Small intestine (tissue), 7 donors: Measurements from ENCODE around the gene PRKD2. TPM values are rescaled to one million over a fixed set of nuclear protein-coding genes. Genes with fewer than 3 reads are reported as not detected.
A peak's percentile ranks its signal among the peaks of the same experiment; 100 is the strongest.
"Not testable (repeated sequence)": the region's sequence is repeated elsewhere in the genome, so short reads cannot be mapped to it uniquely, and the experiment has no call there.

Experiments used
- DNase-seq, 2 donors: peaks; one replicate each; pipeline versions ENCODE4 v3.0.0 to v3.0.0-alpha.2; 2013
- FAIRE-seq: peaks from 2 replicates; lab custom pipeline; 2012; peaks lifted over from hg19 to GRCh38; lab: Jason Lieb, UNC
- H3K27ac ChIP-seq, 3 donors: one replicate each; pipeline ENCODE4 v1.5.1; 2013; ENCODE audit warnings: low read length in 2 of 3, mild to moderate bottlenecking in 2 of 3, control low read depth in 1 of 3, inconsistent platforms in 1 of 3, low read depth in 1 of 3, moderate library complexity in 1 of 3
- H3K27me3 ChIP-seq, 3 donors: one replicate each; pipeline ENCODE4 v1.6.1; 2013; ENCODE audit warnings: low read length in 3 of 3, inconsistent platforms in 1 of 3; ENCODE audit not compliant: control insufficient read depth in 3 of 3, insufficient read depth in 3 of 3
- H3K36me3 ChIP-seq, 3 donors: one replicate each; pipeline ENCODE4 v1.6.1; 2013; ENCODE audit warnings: low read length in 3 of 3, inconsistent platforms in 1 of 3, low read depth in 1 of 3, mild to moderate bottlenecking in 1 of 3, moderate library complexity in 1 of 3; ENCODE audit not compliant: control insufficient read depth in 3 of 3, insufficient read depth in 2 of 3
- H3K4me1 ChIP-seq, 3 donors: one replicate each; pipeline ENCODE4 v1.6.1; 2013; ENCODE audit warnings: low read length in 2 of 3, inconsistent platforms in 1 of 3, low read depth in 1 of 3, mild to moderate bottlenecking in 1 of 3, moderate library complexity in 1 of 3; ENCODE audit not compliant: control insufficient read depth in 3 of 3, insufficient read depth in 2 of 3
- H3K4me3 ChIP-seq, 3 donors: one replicate each; pipeline ENCODE4 v1.5.1; 2013; ENCODE audit warnings: low read length in 3 of 3, control low read depth in 1 of 3, inconsistent platforms in 1 of 3, low read depth in 1 of 3, mild to moderate bottlenecking in 1 of 3, moderate library complexity in 1 of 3
- H3K9me3 ChIP-seq, 2 donors: one replicate each; pipeline ENCODE4 v1.6.1; 2013; ENCODE audit warnings: low read depth in 1 of 2, low read length in 1 of 2; ENCODE audit not compliant: control insufficient read depth in 2 of 2, insufficient read depth in 1 of 2
- WGBS, 3 donors: extraction: QIAGEN DNeasy Blood & Tissue Kit; methylation state at CpG; one replicate each; pipeline ENCODE4 v1.1.7; 2013; 5-methylcytosine and 5-hydroxymethylcytosine counted together
- polyA plus RNA-seq, 4 donors: library from polyadenylated mRNA; stranded (reverse) in 3 of 4; unstranded in 1 of 4; fragments of 200-250 nt in 3 of 4; fragments of 120-200 nt in 1 of 4; gene quantifications; one replicate each; pipeline versions ENCODE4 v1.2.1 to v1.2.3, GENCODE V29; 2013
- donor health status: healthy with polysubstance abuse.
- donor health status: control.
- donor health status: control.
- donor health status: Bipolar disorder and iron deficiency.
- donor health status: healthy.

The PRKD2 gene
- polyA plus RNA-seq, 4 donors: 30.7 to 87.4 (median 57.6) TPM

DNA sequence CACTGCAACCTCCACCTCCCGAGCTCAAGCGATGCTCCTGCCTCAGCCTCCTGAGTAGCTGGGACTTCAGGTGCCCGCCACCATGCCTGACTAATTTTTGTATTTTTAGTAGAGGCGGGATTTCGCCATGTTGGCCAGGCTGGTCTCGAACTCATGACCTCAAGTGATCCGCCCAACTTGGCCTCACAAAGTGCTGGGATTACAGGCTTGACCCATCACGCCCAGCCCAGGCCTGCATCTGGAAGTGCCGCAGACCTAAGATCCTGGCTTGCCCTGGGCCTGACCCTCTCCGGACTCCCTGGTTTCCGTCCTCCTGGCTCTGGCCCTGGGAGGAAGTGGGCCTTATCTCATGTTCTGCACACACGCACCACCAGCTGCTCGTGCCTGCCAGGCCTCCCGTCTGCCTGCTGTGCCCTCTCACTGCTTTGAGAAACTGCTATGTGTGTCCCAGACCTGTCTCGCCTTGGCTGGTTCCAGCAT lies 87.3 kb downstream of the PRKD2 start:
- Histone ChIP-seq H3K27me3 (peaks cover 0 to 29% (median 0%) of the 10 kb centered on the region in 3 donors), H3K36me3 (no peaks in the 10 kb centered on the region), H3K4me3 (no peak overlapping the region), H3K4me1 (peaks cover 0 to 24% (median 5%) of the 10 kb centered on the region in 3 donors), H3K9me3 (no peaks in the 10 kb centered on the region), H3K27ac (no peak overlapping the region)
- WGBS, 3 donors: 70 to 77% (median 74%) methylated on average over 15 of the region's 15 CpGs
- DNase-seq: no peak
- FAIRE-seq: no peak

DNA sequence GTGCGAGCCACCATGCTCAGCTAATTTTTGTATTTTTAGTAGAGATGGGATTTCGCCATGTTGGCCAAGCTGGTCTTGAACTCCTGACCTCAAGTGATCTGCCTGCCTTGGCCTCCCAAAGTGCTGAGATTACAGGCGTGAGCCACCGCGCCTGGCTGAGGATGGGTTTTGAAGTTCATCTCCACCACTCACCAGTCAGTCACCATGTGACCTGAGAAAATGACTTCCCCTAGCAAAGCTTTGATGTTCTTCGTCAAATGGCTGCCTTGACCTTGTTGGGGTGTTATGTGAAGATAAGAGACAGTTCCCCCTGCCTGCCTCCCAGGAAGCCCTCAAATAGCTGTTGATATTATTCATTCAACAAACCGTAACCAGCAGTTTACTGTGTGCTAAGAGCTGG lies 87.9 kb downstream of the PRKD2 start:
- 81 to 86% (median 81%) methylated on average over 7 of the region's 7 CpGs for WGBS, 3 donors

DNA sequence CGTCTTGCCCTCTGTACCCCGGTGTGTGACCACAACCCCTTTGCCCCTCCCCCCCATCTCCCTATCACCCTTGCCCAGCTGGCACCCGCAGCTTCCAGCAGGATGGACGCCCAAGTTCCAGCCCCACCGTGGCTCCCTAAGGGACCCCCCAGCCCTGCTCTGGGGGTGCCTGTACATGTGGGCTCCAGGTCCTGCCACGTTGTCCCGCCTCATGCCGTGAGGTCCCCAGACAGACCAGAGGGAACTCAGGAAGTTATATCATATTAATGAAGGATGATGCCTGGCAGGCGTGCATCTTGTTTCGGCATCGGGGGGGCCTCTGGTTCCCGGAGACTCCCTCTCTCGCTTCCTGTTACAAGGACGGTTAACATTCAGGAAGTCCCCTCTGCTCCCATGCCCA lies 90.5 kb downstream of the PRKD2 start:
- FAIRE-seq (no peak), DNase-seq (no peak)
- Histone ChIP-seq H3K27me3 (peaks cover 0 to 24% (median 0%) of the 10 kb centered on the region in 3 donors), H3K4me1 (peaks cover 0 to 11% (median 0%) of the 10 kb centered on the region in 3 donors), H3K36me3 (no peaks in the 10 kb centered on the region), H3K9me3 (no peaks in the 10 kb centered on the region), H3K4me3 (no peak overlapping the region), H3K27ac (peak overlapping the region in 1 of 3 donors; percentile 87)
- 54 to 76% (median 66%) methylated on average over 14 of the region's 14 CpGs for WGBS, 3 donors

More for the DNA sequence above, 87.9 kb downstream of the PRKD2 start:
- peaks cover 0 to 20% (median 5%) of the 10 kb centered on the region in 3 donors for H3K4me1 ChIP-seq
- not testable (repeated sequence) for H3K36me3 ChIP-seq, FAIRE-seq, H3K4me3 ChIP-seq, H3K9me3 ChIP-seq, DNase-seq, H3K27ac ChIP-seq
- peaks cover 0 to 25% (median 0%) of the 10 kb centered on the region in 3 donors for H3K27me3 ChIP-seq

DNA sequence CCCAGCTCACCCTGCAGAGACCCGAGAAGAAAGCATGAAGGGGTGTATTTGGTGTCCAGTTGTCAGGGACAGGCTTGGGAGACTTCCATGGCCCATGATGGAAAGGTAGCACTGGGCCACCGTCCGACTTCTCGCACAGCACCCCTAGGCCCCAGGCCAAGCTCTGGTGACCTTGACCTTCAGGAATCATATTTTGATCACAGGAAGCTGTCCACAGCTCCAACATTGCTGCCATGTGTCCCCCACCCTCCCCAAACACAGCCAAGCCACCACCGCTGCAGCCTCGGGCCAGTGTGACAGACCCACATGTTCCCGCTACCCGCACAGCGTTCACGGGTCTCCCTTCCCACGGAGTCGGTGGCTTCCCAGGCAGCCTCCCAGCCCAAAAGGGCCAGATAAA lies 91.2 kb downstream of the PRKD2 start:
- Histone ChIP-seq H3K27ac (peak overlapping the region in 2 of 3 donors; percentile 76 to 87), H3K4me1 (peaks cover 0 to 8% (median 0%) of the 10 kb centered on the region in 3 donors), H3K27me3 (peaks cover 0 to 26% (median 0%) of the 10 kb centered on the region in 3 donors), H3K4me3 (no peak overlapping the region), H3K36me3 (no peaks in the 10 kb centered on the region), H3K9me3 (no peaks in the 10 kb centered on the region)
- DNase-seq: no peak
- FAIRE-seq: no peak
- WGBS, 3 donors: 75 to 90% (median 85%) methylated on average over 10 to 12 of the region's 12 CpGs

DNA sequence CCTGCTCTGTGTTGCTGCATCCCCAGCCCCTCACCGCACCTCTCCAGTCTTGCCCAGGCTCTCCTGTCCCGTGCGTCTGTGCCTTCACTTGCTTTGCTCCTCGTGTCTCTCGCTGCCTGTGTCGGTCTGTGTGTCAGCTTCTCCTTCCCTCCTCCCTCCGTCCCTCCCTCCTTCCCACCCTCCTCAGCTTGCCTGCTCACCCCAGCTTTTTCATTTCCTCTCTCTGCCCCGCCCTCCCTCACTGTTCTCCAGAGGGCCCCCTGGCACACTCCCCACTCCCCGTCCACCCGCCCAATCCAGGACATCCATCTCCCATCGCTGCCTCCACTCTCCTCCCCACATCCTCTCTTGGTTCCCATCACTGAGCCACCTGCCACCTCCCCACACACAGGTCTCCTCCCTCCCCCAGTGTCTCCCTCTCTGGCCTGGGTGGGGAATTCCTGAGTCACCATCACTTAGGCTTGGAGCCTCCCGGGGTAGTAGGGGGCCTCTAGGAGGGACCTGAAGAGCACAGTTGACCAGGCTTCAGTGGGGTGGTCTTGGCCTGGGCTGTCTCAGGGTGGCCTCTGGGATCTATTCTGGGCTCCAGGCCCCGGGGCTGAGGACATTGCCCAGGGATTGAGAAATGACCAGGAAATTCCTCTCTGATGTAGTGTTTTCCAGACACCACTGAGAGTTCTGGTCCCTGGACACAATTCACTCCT lies 91.8 kb downstream of the PRKD2 start, which contains the start of gene PTGIR:
TSS of gene PTGIR (minus strand) at position 132 of the 704 bp plus-strand sequence. CDS start 864 bp downstream, outside the sequence.
- Histone ChIP-seq H3K36me3 (no peaks in the 10 kb centered on the region), H3K4me1 (peaks cover 0 to 8% (median 0%) of the 10 kb centered on the region in 3 donors), H3K27me3 (peaks cover 0 to 31% (median 0%) of the 10 kb centered on the region in 3 donors), H3K9me3 (no peaks in the 10 kb centered on the region), H3K27ac (peak within 1 kb of the TSS in 2 of 3 donors; percentile 76 to 87), H3K4me3 (peak within 1 kb of the TSS in 1 of 3 donors; percentile 10)
- FAIRE-seq: no peak
- WGBS, 3 donors: 15 to 31% (median 18%) methylated on average over 13 of the region's 13 CpGs
- DNase-seq: no peak

Other genes with a start within 250 kb of the PRKD2 start
- 1 to 10 TPM in 2 of 4 donors, under 1 TPM in 1, not detected in 1; 0.27 to 2.9 (median 1.5) TPM for gene PNMA8A, start 245.6 kb downstream of the PRKD2 start, polyA plus RNA-seq
- 1 to 10 TPM in 2 of 4 donors, not detected in 2; 1.0 to 1.3 TPM for gene PNMA8B, start 221.2 kb downstream of the PRKD2 start, polyA plus RNA-seq
- 100 to 1,000 TPM; 189 to 429 (median 298) TPM for gene CALM3, start 115.8 kb downstream of the PRKD2 start, polyA plus RNA-seq
- 1 to 10 TPM in 2 of 4 donors, under 1 TPM in 1, not detected in 1; 0.45 to 3.4 (median 1.6) TPM for gene PTGIR, start 92.0 kb downstream of the PRKD2 start, polyA plus RNA-seq
- gene GNG8, start 80.9 kb downstream of the PRKD2 start, polyA plus RNA-seq: under 1 TPM in 1 of 4 donors, not detected in 3; 0.75 TPM
- gene DACT3, start 55.9 kb downstream of the PRKD2 start, polyA plus RNA-seq: 1 to 10 TPM in 3 of 4 donors, not detected in 1; 2.2 to 7.1 (median 5.3) TPM
- gene FKRP, start 28.9 kb upstream of the PRKD2 start, polyA plus RNA-seq: 10 to 100 TPM in 1 of 4 donors, 1 to 10 TPM in 3; 7.0 to 14.6 (median 8.8) TPM
- 10 to 100 TPM; 44.6 to 58.3 (median 51.1) TPM for gene STRN4, start 29.3 kb upstream of the PRKD2 start, polyA plus RNA-seq
- gene SLC1A5, start 71.5 kb upstream of the PRKD2 start, polyA plus RNA-seq: 100 to 1,000 TPM in 2 of 4 donors, 1 to 10 TPM in 2; 1.6 to 159 (median 68.0) TPM
- gene AP2S1, start 133.7 kb upstream of the PRKD2 start, polyA plus RNA-seq: 100 to 1,000 TPM in 3 of 4 donors, 10 to 100 TPM in 1; 85.1 to 164 (median 126) TPM
- gene ARHGAP35, start 143.9 kb upstream of the PRKD2 start, polyA plus RNA-seq: 10 to 100 TPM; 12.7 to 46.5 (median 19.6) TPM